Transverse colon (tissue), 4 donors: ENCODE results near the gene GM2A. TPM values are rescaled to one million over a fixed set of nuclear protein-coding genes. Genes with fewer than 3 reads are reported as not detected.
"Not testable (repeated sequence)": the region's sequence is repeated elsewhere in the genome, so short reads cannot be mapped to it uniquely, and the experiment has no call there.

Experiments used
- DNase-seq: peaks from one replicate; pipeline ENCODE4 v3.0.0-alpha.2; 2019
- H3K27ac ChIP-seq, 4 donors: fragments of 200-600 bp; sonication (generic); 2 replicates each; pipeline ENCODE4 v1.5.1; 2016 to 2018; ENCODE audit warnings: inconsistent platforms in 4 of 4
- H3K27me3 ChIP-seq: fragments of 200-600 bp; sonication (generic); 2 replicates; pipeline ENCODE4 v1.5.1; 2017; ENCODE audit warnings: inconsistent platforms
- H3K36me3 ChIP-seq, 4 donors: fragments of 200-600 bp; sonication (generic); 2 replicates each; pipeline ENCODE4 v1.5.1; 2017 to 2019; ENCODE audit warnings: inconsistent platforms in 4 of 4
- H3K4me1 ChIP-seq, 4 donors: fragments of 200-600 bp; sonication (generic); 2 replicates each; pipeline ENCODE4 v1.5.1; 2017 to 2020; ENCODE audit warnings: inconsistent platforms in 4 of 4
- H3K4me3 ChIP-seq, 4 donors: fragments of 200-600 bp; sonication (generic); 1 replicate in 1 of 4; 2 replicates in 3 of 4; pipeline versions ENCODE4 v1.5.1 to v1.6.1; 2017 to 2019; ENCODE audit warnings: inconsistent platforms in 4 of 4
- H3K9me3 ChIP-seq, 2 donors: fragments of 200-600 bp; sonication (generic); 2 replicates each; pipeline ENCODE4 v1.5.1; 2017 to 2019; ENCODE audit warnings: inconsistent platforms in 2 of 2
- CTCF ChIP-seq, 5 experiments: fragments of 200-600 bp in 3 of 5; fragments of 450-650 bp in 2 of 5; sonication (generic) in 3 of 5; IDR thresholded peaks; 1 replicate in 2 of 5; 2 replicates in 3 of 5; pipeline ENCODE4 v1.5.1; 2016 to 2017; ENCODE audit warnings: antibody characterized with exemption in 5 of 5, inconsistent platforms in 3 of 5, mild to moderate bottlenecking in 2 of 5, moderate library complexity in 1 of 5
- EP300 ChIP-seq: sonication (generic); formaldehyde crosslinking; IDR thresholded peaks from one replicate; pipeline ENCODE4 v1.6.1; 2017; ENCODE audit warnings: antibody characterized with exemption, low read depth
- POLR2A ChIP-seq: fragments of 450-650 bp; IDR thresholded peaks from one replicate; pipeline ENCODE4 v1.6.1; 2016; ENCODE audit warnings: antibody characterized with exemption, mild to moderate bottlenecking, moderate library complexity
- POLR2AphosphoS5 ChIP-seq, 3 donors: sonication (generic); formaldehyde crosslinking; IDR thresholded peaks; one replicate each; pipeline ENCODE4 v1.6.1; 2016; ENCODE audit warnings: antibody characterized with exemption in 3 of 3
- WGBS, 2 donors: methylation state at CpG; one replicate each; pipeline ENCODE4 v1.1.5; 2018; ENCODE audit warnings: low coverage in 1 of 2; 5-methylcytosine and 5-hydroxymethylcytosine counted together
- in situ Hi-C, 4 donors: fragments of 200-750 bp; cut with MboI; loops; one replicate each; pipeline versions ENCODE4 v1.15.0 to v1.15.1; 2017; ENCODE audit warnings: low sequenced_read_pairs in 3 of 4, low pct_ligation_motif_present in 1 of 4, low pct_unique_long_range_greater_than_20kb in 1 of 4
- intact Hi-C: fragments of 100-400 bp; cut with DNase I; formaldehyde crosslinking; loops from one replicate; pipeline ENCODE4 v1.15.1; 2023; ENCODE audit warnings: low total_unique reads
- total RNA-seq, 4 donors: library from RNA; depleted of rRNA; stranded (reverse); fragments of >200 nt; gene quantifications; one replicate each; pipeline ENCODE4 v1.1.0, GENCODE V29; 2016

Gene GM2A
- total RNA-seq, 4 donors from 2014 or later = 5.6 to 19.5 (median 11.2) TPM

GRCh38 chr5:151237685-151238084 is 15.3 kb upstream of the GM2A start:
- Histone ChIP-seq H3K27ac (peak overlapping the region; percentile 61 to 86 (median 73)), H3K27me3 (no peaks in the 10 kb centered on the region), H3K9me3 (no peaks in the 10 kb centered on the region), H3K4me3 (peak overlapping the region in 1 of 4 donors; percentile 28), H3K36me3 (no peaks in the 10 kb centered on the region), H3K4me1 (peaks cover 7 to 15% (median 10%) of the 10 kb centered on the region in 4 donors)
- 81 to 91% methylated on average over 7 of the region's 7 CpGs for WGBS, 2 donors
- in situ Hi-C loops (no loop called here), intact Hi-C loops (loop anchor here (5.0 kb wide), 1 partner anchor 110 kb away; no protein-coding TSS in a partner anchor)
- DNase-seq = no peak
- TF ChIP-seq POLR2A (no peak), POLR2AphosphoS5 (IDR thresholded peaks at IDR 0.05) (no peak), CTCF (IDR thresholded peaks at IDR 0.05) (no peak), EP300 (no peak)

- WGBS, 2 donors = 52% methylated on average over 14 of the region's 14 CpGs; no CpG with 5 or more reads in 1 of the 2 donors
- H3K27me3 ChIP-seq = no peaks in the 10 kb centered on the region
- peak overlapping the region; percentile 61 to 86 (median 73) for H3K27ac ChIP-seq
- TF ChIP-seq POLR2AphosphoS5 (IDR thresholded peaks at IDR 0.05) (no peak), EP300 (no peak), POLR2A (no peak), CTCF (IDR thresholded peaks at IDR 0.05) (no peak)
- H3K9me3 ChIP-seq = no peaks in the 10 kb centered on the region
- intact Hi-C loops (loop anchor here (5.0 kb wide), 1 partner anchor 111 kb away; no protein-coding TSS in a partner anchor), in situ Hi-C loops (no loop called here)
- H3K4me3 ChIP-seq = peak overlapping the region in 3 of 4 donors; percentile 2 to 28 (median 14)
- no peaks in the 10 kb centered on the region for H3K36me3 ChIP-seq
- H3K4me1 ChIP-seq = peaks cover 7 to 15% (median 10%) of the 10 kb centered on the region in 4 donors
- DNase-seq = peak; percentile 39
Observed at GRCh38 chr5:151238303-151238741, 14.7 kb upstream of the GM2A start.

- H3K27ac ChIP-seq = peak overlapping the region; percentile 61 to 86 (median 73)
- in situ Hi-C loops = no loop called here
Observed at GRCh38 chr5:151239237-151239861, 13.6 kb upstream of the GM2A start.

GRCh38 chr5:151240268-151240835 is 12.6 kb upstream of the GM2A start:
- intact Hi-C loops, H3K4me3 ChIP-seq, in situ Hi-C loops, H3K9me3 ChIP-seq, H3K36me3 ChIP-seq, H3K4me1 ChIP-seq, H3K27me3 ChIP-seq, H3K27ac ChIP-seq, DNase-seq: not testable (repeated sequence)
- WGBS, 2 donors = 83 to 89% methylated on average over 4 to 10 of the region's 10 CpGs

More at GRCh38 chr5:151239237-151239861, 13.6 kb upstream of the GM2A start:
- Histone ChIP-seq H3K4me1 (peaks cover 5 to 13% (median 8%) of the 10 kb centered on the region in 4 donors), H3K27me3 (no peaks in the 10 kb centered on the region), H3K36me3 (no peaks in the 10 kb centered on the region), H3K4me3 (peak overlapping the region in 1 of 4 donors; percentile 28), H3K9me3 (no peaks in the 10 kb centered on the region)
- no peak for TF ChIP-seq EP300
- TF ChIP-seq CTCF (IDR thresholded peaks at IDR 0.05) = peak; percentile 54 to 93 (median 67)
- 21 to 83% methylated on average over 2 to 13 of the region's 17 CpGs for WGBS, 2 donors
- peak; percentile 83 for DNase-seq
- intact Hi-C loops = loop anchor here (5.0 kb wide), 1 partner anchor 112 kb away; no protein-coding TSS in a partner anchor
